GM13977 (cell line): Measurements from ENCODE around the gene SDF4.

Experiments used
- DNase-seq: peaks from one replicate; pipeline ENCODE4 v3.0.0; 2012; ENCODE audit warnings: low spot score
- CTCF ChIP-seq: IDR thresholded peaks from 2 replicates; pipeline ENCODE4 v1.5.1; 2012; ENCODE audit warnings: mild to moderate bottlenecking, control low read depth; ENCODE audit not compliant: insufficient read depth; ENCODE audit errors: extremely low read depth, missing control alignments
- in situ Hi-C: fragments of 300-500 bp; cut with MboI; formaldehyde crosslinking; loops from one replicate; pipeline ENCODE4 v1.12.0; 2022; ENCODE audit warnings: low sequenced_read_pairs, low pct_unique_long_range_greater_than_20kb, mixed read lengths, inconsistent platforms; ENCODE audit not compliant: unreplicated experiment

SDF4 gene

GRCh38 chr1:1246577-1247340, 15.0 kb upstream of the SDF4 start, which contains the start of gene C1QTNF12:
TSS of gene C1QTNF12 (minus strand) at chr1:1246722. CDS start at chr1:1246690, 32 bp downstream.
- in situ Hi-C loops, result no loop called here
- TF ChIP-seq CTCF, result no peak
- DNase-seq, result no peak

- in situ Hi-C loops, result no loop called here
- DNase-seq, result no peak
- TF ChIP-seq CTCF, result no peak
Observed at GRCh38 chr1:1245817-1246576, 14.2 kb upstream of the SDF4 start.

GRCh38 chr1:1245178-1245816, 13.5 kb upstream of the SDF4 start:
- no peak for DNase-seq
- in situ Hi-C loops, result no loop called here
- TF ChIP-seq CTCF, result no peak

GRCh38 chr1:1244192-1244811, 12.5 kb upstream of the SDF4 start:
- in situ Hi-C loops, result no loop called here
- no peak for TF ChIP-seq CTCF

GRCh38 chr1:1243807-1244191, 12.0 kb upstream of the SDF4 start:
- TF ChIP-seq CTCF, result no peak
- no peak for DNase-seq
- in situ Hi-C loops, result no loop called here

More at GRCh38 chr1:1244192-1244811, 12.5 kb upstream of the SDF4 start:
- no peak for DNase-seq

- in situ Hi-C loops, result no loop called here
- DNase-seq, result no peak
- no peak for TF ChIP-seq CTCF
Observed at GRCh38 chr1:1243266-1243660, 11.5 kb upstream of the SDF4 start.
